ENCODE data around the gene CDK15.
"Not testable (repeated sequence)": the region's sequence is repeated elsewhere in the genome, so short reads cannot be mapped to it uniquely, and the experiment has no call there.

CDK15 gene

DNA sequence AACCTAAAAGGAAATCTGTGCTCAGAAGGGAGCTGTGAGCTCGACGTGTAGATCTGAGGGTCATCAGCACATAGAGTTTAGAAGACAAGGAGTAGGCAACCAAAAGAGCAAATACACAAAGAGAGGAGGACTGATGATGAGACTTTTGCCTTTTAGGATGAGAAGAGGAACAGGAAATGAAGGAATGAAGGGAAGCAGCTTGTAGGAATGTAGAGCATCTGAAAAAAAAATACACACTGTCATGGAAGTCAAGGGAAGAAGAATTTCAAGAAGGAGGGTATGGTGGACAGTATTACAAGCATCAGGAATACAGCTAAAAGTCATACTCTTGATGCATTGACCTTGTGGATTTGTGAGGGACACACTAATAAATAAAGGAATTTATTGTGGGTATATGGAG is 21.9 kb downstream of the CDK15 start:
- no peak for DNase-seq (ENCODE audit: low read depth, low spot score)

DNA sequence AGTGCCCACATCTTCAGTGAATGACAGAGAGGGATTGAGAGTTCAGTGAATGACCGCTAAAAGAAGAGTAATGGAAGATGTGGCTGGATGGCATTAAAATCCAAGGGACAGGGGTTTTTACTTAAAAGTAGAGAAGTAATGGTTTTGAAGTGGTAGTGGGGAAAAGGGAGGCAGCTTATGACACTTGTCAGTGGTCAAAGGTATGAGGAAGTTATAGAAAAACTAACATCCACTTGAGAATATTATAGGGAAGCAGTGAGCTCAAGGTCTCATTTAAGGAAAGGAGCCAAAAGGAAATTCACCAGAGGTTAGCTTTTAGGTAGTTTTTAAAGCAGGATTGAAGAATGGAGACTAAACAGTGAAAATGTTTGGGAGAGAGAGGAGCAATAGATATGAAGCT is 24.3 kb downstream of the CDK15 start:
- DNase-seq (ENCODE audit: low read depth, low spot score), result no peak

DNA sequence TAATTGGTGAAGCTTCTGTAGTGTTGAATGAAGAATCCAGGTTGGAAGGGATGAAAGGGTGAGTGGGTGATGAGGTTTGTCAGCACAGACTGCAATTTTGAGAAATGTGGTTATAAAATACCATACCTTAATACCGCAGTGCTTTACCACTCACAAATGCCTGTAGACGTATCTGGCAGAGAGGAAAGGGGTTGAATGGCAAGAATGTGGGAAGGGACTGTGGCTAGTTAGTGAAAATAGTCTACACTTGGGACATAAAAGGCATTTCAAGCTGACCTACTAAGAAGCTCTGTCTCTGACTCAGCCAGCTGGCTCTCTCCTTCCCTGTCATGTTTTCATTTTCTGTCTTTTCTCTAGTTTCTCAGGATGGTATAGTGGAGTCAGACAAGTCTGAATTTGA is 25.1 kb downstream of the CDK15 start:
- DNase-seq (ENCODE audit: low read depth, low spot score), result peak; percentile 96

DNA sequence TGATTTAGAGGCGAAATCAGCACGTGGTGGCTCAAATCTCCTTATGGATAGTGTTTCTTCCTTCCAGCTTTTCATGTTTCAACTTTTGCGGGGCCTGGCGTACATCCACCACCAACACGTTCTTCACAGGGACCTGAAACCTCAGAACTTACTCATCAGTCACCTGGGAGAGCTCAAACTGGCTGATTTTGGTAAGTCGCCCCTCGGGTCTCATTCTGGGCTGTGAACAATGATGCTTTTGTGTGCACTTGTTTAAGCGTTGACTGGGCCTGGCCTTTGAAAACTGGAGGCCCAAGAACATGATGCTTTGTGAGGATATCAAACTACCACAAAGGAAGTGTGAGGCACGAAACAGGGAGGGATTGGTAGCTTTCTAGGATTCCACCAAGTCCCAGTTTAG is 27.4 kb downstream of the CDK15 start:
- peak; percentile 32 for DNase-seq (ENCODE audit: low read depth, low spot score)

DNA sequence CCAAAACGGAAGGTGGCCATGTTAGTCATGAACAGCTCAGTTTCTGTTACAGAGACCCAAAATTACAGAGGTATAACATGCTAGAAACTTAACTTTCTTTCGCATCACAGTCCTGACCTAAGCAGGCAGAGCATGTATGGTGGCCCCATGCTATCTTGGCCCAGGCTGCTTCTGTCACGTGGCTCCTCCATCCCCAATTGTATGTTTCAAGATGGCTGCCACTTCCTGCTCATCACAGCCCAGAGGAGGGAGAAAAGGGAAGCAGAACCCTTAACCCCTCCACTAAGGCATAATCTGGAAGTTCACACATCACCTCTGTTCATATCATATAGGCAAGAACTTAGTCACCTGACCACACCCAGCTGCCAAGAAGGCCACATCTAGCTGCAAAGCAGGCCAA is 28.7 kb downstream of the CDK15 start:
- no peak for DNase-seq (ENCODE audit: low read depth, low spot score)

DNA sequence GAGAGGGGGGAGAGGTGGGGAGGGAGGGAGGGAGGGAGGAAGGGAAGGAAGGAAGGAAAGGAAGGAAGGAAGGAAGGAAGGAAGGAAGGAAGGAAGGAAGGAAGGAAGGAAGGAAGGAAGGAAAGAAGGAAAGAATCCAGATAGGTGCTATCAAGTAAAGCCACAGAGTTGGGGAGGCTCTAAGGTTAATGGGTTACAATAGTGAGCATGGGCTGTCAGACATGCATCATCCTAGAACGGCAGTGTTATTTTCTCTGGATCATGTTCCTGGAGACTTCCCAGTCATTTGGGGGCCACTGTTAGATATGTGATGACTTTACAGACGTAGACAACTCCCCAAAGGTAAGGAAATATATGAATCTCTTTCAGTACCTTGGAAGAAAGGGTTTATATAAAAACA is 31.1 kb downstream of the CDK15 start:
- DNase-seq (ENCODE audit: low read depth, low spot score), result no peak

DNA sequence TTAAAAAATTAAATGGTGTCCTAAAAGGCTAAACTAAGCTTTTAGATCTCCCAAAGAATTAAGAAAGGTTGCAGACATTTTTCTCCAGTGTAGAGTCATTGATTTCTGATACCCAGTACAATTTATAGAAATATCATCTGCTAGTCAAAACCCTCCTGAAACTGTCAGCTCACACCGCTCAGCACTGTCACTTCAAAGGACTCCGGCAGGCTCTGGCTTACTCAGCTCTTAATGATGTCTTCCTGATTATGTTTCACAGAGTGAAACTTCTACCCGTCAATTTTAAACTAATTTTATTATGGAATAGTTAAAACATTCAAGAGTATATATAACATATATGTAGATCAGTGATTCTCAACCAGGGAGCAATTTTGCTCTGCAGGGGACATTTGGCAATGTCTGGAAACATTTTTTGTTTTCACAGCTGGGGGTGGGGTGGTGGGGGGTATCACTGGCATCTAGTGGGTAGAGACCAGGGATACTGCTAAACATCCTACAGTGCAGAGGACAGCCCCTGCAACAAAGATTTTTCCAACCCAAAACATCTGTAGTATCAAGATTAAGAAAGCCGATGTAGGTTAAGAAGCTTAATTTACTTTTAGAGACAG is 31.6 kb downstream of the CDK15 start:
- DNase-seq (ENCODE audit: low read depth, low spot score), result no peak

DNA sequence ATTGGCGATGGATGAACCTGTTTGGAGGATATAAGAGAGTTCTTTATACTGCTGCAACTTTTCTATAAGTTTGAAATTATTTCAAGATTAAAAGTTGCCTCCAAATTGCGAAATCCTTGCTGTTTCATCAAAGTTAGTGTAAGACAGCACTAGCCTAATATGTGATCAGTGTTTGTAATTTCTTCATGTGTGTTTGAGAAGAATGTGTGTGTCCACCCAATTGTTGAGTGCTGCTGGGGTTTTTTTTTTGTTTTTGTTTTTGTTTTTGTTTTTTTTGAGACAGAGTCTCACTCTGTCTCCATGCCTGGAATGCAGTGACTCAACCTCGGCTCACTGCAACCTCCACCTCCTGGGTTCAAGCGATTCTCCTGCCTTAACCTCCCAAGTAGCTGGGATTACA is 33.4 kb downstream of the CDK15 start:
- no peak for DNase-seq (ENCODE audit: low read depth, low spot score)

DNA sequence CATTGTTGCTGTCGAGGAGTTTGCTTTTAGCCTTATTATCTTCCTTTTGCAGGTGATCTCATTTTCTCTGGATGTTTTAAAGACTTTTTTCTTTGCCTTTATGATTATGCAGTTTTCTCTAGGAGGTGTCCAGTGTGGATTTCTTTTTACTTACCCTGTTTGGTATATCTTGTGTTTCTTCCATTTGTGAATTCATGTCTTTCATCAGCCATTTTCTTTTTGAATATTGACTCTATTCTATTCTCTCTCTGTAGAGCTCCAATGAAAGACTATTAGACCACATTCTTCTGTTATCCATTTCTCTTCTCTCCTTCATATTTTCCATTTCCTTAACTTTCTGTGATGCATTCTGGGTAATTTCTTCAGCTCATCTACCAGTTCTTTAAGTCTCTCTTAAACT is 34.4 kb downstream of the CDK15 start:
- DNase-seq (ENCODE audit: low read depth, low spot score), result no peak

DNA sequence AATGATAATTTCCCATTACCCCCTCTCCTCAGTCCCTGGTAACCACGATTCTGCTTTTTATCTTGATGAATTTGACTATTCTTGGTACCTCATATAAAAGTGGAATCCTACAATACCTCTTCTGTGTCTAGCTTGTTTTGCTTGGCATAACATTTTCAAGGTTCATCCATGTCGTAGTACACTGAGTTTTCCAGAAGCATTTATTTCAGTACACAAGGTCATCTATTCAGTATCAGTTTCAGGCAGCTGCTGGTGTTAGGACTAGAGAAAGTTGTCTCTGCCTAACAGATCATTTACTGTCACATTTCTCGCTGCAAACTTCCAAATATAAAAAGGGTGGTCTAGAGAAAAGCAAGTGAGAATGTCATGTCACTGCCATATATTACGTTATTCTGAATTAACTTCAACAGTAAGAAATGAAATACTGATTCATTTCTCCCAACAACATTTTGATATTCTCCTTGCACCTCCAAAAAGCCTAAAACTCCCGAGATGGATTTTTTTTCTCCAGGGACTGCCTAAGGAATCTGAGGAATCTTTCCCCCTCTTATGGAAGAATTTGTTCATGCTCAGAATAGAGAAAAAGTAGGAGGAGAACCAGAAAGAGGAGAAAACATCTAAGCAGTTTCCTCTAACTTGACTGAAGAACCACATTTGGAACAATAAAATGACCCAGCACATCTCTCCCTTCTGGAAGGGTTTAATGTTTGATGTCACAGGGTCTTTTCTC is 36.0 kb downstream of the CDK15 start:
- DNase-seq (ENCODE audit: low read depth, low spot score), result no peak

DNA sequence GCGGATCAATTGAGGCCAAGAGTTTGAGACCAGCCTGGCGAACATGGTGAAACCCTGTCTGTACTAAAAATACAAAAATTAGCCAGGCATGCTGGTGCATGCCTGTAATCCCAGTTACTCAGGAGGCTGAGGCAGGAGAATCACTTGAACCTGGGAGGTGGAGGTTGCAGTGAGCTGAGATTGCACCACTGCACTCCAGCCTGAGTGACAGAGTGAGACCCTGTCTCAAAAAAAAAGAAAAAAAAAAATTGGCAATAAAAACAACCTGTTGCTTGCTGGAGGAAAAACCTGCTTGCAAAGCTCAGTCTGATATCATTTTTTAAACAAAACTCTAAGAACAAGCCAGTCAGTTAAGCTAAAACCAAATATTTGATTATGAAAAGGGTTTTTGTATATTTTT is 38.6 kb downstream of the CDK15 start:
- DNase-seq (ENCODE audit: low read depth, low spot score), result not testable (repeated sequence)

DNA sequence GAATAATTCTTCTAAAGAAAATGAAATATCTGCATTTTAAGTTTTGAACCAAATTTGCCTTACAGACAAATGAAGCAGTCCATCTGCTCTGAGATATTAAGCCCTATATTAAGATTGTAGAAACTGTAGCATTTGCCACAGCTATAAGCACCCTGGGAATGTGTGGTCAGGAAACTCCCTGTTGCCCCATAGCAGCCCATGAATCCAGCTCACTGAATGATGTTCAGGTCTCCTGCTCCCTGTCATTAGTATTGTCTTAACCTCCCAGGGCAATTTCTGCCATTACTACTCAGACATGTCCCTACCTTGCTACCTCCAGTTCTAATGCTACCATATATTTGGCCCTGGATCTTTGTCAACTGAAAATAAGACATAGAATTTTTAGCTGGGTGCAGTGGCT is 41.1 kb downstream of the CDK15 start:
- DNase-seq (ENCODE audit: low read depth, low spot score), result no peak

DNA sequence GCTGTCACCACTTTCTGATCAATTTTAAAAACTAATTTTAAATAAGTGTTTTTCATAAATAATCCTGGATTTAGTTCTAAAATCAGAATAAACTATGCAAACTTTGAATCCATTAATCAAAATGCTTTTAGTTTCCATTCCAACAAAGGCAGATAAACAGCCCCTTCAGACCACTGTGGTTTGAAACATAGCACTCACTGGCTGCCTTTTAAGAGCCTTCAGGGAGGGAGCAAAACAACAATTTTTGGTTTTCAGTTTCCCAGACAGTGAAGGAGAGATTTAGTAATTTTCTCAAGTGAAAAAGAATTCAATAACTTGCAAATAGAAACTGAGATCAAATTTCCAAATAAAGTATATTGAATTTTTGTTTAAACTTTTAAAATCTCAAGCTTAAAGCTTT is 46.1 kb downstream of the CDK15 start:
- peak; percentile 56 for DNase-seq (ENCODE audit: low read depth, low spot score)

DNA sequence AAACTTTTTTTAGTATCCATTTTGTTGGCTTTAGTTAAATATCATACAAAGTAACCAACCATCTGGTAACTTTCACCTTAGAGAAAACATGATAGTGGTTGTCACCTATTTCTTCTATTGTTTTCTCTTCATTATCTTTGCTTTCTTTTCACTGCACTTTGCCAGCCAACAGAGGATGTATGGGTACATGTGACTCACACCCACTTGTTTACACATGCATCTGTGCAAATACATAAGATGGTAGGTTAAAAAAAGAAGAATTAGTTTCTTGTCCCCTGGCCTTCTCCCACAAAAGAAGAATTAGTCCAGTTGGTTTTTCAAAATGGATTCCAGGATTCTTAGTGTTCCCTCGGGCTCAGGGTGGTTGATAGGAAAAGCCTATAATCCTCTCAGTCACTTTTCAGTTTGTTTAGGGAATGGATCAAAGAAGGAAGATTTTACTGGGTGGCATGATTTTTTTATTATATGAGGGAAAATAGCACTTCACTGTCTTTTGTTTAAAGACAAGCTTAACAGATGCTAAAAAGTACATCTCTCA is 46.6 kb downstream of the CDK15 start:
- no peak for DNase-seq (ENCODE audit: low read depth, low spot score)

DNA sequence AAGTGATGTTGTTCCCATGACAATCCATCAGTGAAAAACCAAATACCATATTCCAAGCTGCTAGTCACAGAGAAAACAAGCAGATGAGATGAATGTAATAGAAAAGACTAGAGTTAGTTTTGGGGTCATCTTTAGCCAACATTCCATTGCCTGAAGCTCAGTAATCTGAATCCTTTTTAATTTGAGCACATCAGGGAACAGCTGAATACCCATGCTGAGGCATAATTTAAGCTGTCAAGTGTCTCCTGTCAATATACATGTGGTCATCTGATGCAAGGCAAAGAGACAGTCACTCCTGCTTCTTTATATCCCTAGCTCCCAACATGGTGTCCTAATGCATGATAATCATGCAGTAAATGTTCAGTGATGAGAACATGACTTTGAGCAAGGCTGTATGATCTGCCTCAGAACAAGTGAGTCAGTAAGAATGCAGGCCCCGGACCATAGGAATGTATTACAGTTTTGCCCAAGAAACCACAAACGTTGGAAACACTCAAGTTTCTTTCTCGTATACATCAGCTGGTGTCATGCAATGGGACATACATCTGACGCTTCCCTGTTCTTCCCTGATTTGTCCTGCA is 48.0 kb downstream of the CDK15 start:
- DNase-seq (ENCODE audit: low read depth, low spot score), result peak; percentile 95

DNA sequence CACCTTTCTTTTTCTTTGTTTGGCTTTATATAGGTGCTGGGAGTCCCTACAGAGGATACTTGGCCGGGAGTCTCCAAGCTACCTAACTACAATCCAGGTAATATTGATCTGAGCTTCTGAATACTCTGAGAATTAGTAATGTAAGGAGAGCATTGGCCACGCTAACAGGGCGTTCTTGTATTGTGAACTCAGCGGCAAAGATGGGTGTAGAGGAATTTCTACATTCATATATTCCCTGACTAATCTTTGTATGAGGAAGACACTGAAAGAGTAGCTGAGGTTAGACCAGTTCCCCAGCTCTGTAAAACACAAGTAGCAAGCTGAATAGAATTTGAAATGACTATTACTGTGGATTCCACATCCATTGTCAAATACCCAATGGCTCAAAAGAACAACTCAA is 48.5 kb downstream of the CDK15 start:
- DNase-seq (ENCODE audit: low read depth, low spot score), result no peak

DNA sequence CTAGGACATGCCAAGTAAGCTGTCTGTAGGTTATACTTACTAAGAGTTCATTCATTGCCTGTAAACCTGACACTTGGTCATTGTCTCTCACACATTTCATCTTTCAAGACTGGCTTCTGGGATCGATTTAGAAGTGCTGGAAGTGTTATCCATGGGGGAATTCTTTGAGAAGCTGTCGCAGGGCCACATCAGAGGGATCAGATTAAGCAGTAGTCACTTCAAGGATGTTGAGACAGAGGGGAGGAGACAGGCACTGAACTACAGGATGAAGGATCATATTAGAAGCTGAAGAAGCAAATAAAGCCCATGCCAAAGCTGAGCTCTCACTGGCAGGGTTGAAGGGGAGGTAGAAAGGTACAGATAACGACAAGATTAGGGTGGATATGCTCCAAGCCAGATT is 49.0 kb downstream of the CDK15 start:
- DNase-seq (ENCODE audit: low read depth, low spot score), result no peak

DNA sequence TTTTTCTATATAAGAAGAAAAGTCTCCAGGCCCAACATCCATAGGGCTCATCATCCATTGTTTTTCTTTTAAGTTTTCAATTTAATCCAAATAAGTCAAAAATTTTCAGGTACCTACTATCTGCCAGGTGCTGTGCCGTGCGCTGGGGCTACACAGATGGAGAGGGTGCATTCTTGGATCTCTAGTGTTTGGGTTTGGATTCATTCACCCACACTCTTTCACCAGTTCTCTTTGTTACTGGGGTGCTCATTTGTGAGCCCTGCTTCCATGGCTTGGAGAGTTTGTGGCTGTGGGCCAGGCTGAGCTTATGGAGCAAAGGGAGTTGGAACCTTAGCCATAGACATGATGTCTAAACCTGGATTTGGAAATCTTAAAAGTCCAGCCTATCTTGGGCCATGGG is 51.0 kb downstream of the CDK15 start:
- DNase-seq (ENCODE audit: low read depth, low spot score), result no peak

DNA sequence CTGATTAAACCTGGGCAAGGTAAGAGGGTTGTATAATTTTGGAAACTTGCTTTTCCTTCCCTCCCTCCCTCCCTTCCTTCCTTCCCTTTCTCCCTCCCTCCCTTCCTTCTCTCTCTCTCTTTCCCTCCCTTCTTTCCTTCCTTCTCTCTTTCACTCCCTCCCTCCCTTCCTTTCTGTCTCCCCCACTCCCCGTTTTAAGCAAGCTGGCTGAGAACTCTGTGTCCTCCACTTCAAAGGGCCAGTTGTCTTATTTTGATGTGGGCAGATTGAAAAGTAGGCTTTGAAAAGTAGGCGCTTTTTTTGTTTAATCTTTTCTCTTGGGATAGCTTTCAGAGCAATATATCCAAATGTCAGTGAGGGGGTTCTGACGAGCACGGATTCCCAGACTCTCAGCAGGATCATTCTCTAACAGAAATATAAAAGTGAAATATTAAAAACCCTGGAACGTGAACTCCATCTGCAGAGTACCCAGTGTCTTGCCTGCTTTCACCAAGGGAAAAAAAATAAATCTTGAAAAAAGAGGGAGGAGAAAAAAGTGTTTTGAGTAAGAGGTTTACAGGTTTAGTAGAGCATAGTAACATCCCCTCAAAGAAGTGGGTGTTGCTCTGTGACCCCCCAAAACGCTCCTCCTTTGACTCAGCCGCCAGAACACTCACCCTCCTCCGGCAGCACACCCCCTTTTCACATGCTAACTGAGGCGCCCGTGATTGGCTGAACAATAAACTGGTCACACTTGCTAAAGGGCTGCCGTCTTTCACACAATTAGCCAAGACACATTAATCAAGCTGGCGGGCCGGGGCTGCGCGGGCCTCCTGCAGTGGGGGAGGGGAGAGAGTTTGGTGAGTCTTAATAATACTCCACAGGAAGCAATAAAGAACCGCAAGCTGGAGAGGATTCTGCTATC is 52.2 kb downstream of the CDK15 start:
- peak; percentile 80 for DNase-seq (ENCODE audit: low read depth, low spot score)

DNA sequence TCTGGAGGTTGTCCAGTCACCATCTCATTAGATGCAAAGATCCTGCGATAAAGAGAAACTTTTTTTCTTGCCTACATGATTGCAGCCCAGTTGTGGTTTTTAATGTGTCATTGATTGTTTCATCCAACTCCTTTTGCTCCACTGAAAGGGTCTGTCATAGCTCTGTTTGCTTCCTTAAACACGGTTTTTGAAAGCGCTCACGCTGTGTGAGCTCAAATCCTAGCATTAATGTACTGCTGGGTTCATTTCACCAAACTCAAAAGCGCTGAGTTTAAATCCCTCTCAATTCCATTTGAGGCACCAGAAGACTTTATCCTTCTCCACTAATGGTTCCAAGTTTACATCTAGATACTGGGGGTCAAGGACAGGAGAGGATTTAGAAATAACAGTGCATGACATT is 53.6 kb downstream of the CDK15 start:
- DNase-seq (ENCODE audit: low read depth, low spot score), result peak; percentile 67

DNA sequence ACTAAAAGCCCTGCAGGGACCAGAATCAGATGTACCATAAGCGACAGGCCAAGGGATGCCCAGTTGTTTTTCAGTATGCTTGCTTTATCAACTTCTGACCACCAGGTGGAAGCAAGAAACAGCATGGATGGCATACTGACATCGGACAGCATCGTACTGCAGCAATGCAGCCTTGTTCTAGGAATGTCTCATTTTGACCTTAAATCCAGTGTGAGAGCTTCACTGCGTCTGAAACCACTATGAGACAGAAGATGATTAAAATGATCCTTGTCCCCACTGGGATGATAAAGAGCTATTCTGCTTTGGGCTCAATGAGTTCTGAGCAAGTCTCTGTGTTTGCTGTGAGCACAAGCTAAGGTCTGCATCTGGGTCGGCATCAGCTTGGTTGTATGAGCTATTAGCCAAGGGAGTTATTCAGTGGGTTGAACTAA is 54.3 kb downstream of the CDK15 start:
- peak; percentile 93 for DNase-seq (ENCODE audit: low read depth, low spot score)

DNA sequence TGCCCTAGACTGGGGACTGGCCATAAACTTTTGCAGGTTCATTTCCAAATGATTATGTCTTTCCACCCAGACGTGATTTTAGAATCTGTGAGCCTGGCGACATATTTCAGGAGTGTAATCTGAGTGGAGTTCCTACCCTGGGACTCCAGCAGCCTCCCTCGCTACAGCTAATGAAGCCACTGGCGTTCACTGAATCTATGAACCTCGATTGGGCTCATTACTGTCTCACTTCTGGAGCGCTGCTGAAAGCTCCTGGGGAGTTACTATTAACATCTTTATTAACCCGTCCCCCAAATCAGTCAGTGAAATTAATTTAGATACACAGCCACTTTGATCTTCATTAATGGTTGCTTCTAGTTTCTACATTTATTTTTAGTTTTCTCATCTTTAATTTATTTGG is 56.5 kb downstream of the CDK15 start:
- DNase-seq (ENCODE audit: low read depth, low spot score), result no peak
